Mesothelial cell of epicardium (in vitro differentiated cells): ENCODE data around the gene CROT. TPM values are rescaled to one million over a fixed set of nuclear protein-coding genes. Genes with fewer than 3 reads are reported as not detected.
"Not testable (repeated sequence)": the region's sequence is repeated elsewhere in the genome, so short reads cannot be mapped to it uniquely, and the experiment has no call there.

ENCODE experiments used
- DNase-seq, 2 experiments: peaks; one replicate each; pipeline ENCODE4 v3.0.0; 2021; ENCODE audit warnings: low spot score in 2 of 2; ENCODE audit not compliant: unreplicated experiment in 2 of 2
- H3K27ac Mint-ChIP-seq: 2 replicates; pipeline ENCODE4 v1.8.0; 2021; ENCODE audit warnings: mixed read lengths
- H3K27me3 Mint-ChIP-seq: 2 replicates; pipeline ENCODE4 v1.8.0; 2021; ENCODE audit warnings: low read depth, mixed read lengths
- H3K36me3 Mint-ChIP-seq: 2 replicates; pipeline ENCODE4 v1.8.0; 2021; ENCODE audit warnings: mixed read lengths
- H3K4me1 Mint-ChIP-seq: 2 replicates; pipeline ENCODE4 v1.8.0; 2021; ENCODE audit warnings: mixed read lengths
- H3K4me3 Mint-ChIP-seq: 2 replicates; pipeline ENCODE4 v1.8.0; 2021; ENCODE audit warnings: mild to moderate bottlenecking, moderate library complexity, mixed read lengths
- H3K9me3 Mint-ChIP-seq: 2 replicates; pipeline ENCODE4 v1.8.0; 2021; ENCODE audit warnings: mixed read lengths
- CTCF ChIP-seq: fragments of 200-600 bp; sonication (generic); IDR thresholded peaks from one replicate; pipeline ENCODE4 v1.5.0; 2021; ENCODE audit warnings: antibody characterized with exemption; ENCODE audit not compliant: unreplicated experiment
- total RNA-seq: library from RNA; stranded (reverse); gene quantifications from 3 replicates; pipeline ENCODE4 v1.2.1, GENCODE V29; 2021

CROT gene
- total RNA-seq, 1 donor from 2014 or later = 20.7 TPM

GRCh38 chr7:87316846-87317552 is 28.5 kb upstream of the CROT start:
- H3K27me3 Mint-ChIP-seq = no peaks in the 10 kb centered on the region
- no peak for TF ChIP-seq CTCF
- peaks cover 4% of the 10 kb centered on the region for H3K4me1 Mint-ChIP-seq
- no peak overlapping the region for H3K4me3 Mint-ChIP-seq
- H3K9me3 Mint-ChIP-seq = peaks cover 10% of the 10 kb centered on the region
- H3K27ac Mint-ChIP-seq = no peak overlapping the region
- peaks cover 11% of the 10 kb centered on the region for H3K36me3 Mint-ChIP-seq
- no peak for DNase-seq

GRCh38 chr7:87317691-87318245 is 27.7 kb upstream of the CROT start:
- DNase-seq = no peak
- Mint-ChIP-seq H3K4me1 (peaks cover 4% of the 10 kb centered on the region), H3K27me3 (no peaks in the 10 kb centered on the region), H3K9me3 (peaks cover 14% of the 10 kb centered on the region), H3K4me3 (no peak overlapping the region), H3K27ac (no peak overlapping the region), H3K36me3 (peaks cover 17% of the 10 kb centered on the region)
- no peak for TF ChIP-seq CTCF

DNA sequence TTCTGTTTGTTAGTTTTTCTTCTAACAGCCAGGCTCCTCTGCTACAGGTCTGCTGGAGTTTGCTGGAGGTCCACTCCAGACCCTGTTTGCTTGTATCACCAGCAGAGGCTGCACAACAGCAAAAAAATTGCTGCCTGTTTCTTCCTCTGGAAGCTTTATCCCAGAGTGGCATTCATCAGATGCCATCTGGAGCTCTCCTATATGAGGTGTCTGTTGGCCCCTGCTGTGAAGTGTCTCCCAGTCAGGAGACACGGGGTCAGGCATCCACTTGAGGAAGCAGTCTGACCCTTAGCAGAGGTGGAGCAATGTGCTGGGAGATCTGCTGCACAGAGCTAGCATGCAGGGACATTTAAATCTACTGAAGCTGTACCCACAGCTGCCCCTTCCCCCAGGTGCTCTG is 26.7 kb upstream of the CROT start:
- no peak for DNase-seq
- peaks cover 20% of the 10 kb centered on the region for H3K9me3 Mint-ChIP-seq
- no peaks in the 10 kb centered on the region for H3K27me3 Mint-ChIP-seq
- no peak for TF ChIP-seq CTCF
- no peak overlapping the region for H3K4me3 Mint-ChIP-seq
- no peak overlapping the region for H3K27ac Mint-ChIP-seq
- peaks cover 26% of the 10 kb centered on the region for H3K36me3 Mint-ChIP-seq
- peaks cover 4% of the 10 kb centered on the region for H3K4me1 Mint-ChIP-seq

DNA sequence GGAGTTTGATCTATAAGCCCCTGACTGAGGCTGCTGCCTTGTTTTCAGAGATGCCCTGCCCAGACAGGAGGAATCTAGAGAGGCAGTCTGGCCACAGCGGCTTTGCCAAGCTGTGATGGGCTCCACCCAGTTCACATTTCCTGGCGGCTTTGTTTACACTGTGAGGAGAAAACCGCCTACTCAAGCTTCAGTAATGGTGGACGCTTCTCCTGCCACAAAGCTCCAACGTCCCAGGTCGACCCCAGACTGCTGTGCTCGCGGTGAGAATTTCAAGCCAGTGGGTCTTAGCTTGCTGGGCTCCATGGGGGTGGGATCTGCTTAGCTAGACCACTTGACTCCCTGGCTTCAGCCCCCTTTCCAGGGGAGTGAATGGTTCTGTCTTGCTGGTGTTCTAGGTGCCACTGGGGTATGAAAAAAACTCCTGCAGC is 26.3 kb upstream of the CROT start:
- H3K36me3 Mint-ChIP-seq = peaks cover 30% of the 10 kb centered on the region
- H3K4me3 Mint-ChIP-seq, H3K4me1 Mint-ChIP-seq, DNase-seq, H3K27me3 Mint-ChIP-seq, H3K27ac Mint-ChIP-seq: not testable (repeated sequence)
- H3K9me3 Mint-ChIP-seq = peaks cover 20% of the 10 kb centered on the region

DNA sequence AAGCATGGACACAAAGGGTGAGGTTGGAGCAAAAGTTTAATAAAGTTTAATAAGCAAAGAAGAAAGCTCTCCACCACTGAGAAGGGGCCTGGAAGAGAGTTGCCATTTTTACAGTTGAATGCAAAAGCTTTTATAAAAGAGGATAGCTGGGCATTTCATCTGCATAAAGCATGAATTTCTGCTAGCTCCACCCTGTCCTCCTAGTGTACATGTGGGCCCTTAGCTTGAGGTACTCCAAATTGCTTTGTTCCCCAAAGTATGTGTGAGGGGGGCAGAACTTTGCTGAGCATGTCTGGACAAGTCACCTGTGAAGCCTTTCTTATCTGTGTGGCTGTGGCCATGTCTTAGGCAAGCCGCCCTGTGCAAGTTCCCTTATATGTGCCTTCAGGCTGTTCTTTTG is 22.6 kb upstream of the CROT start:
- TF ChIP-seq CTCF = no peak
- no peak for DNase-seq
- H3K27me3 Mint-ChIP-seq = no peaks in the 10 kb centered on the region
- H3K27ac Mint-ChIP-seq = no peak overlapping the region
- H3K4me3 Mint-ChIP-seq = no peak overlapping the region
- H3K9me3 Mint-ChIP-seq = peaks cover 47% of the 10 kb centered on the region
- peaks cover 62% of the 10 kb centered on the region for H3K36me3 Mint-ChIP-seq
- no peaks in the 10 kb centered on the region for H3K4me1 Mint-ChIP-seq

- no peaks in the 10 kb centered on the region for H3K27me3 Mint-ChIP-seq
- H3K4me1 Mint-ChIP-seq = no peaks in the 10 kb centered on the region
- peaks cover 90% of the 10 kb centered on the region for H3K36me3 Mint-ChIP-seq
- no peak for TF ChIP-seq CTCF
- H3K27ac Mint-ChIP-seq = no peak overlapping the region
- H3K4me3 Mint-ChIP-seq = no peak overlapping the region
- peaks cover 76% of the 10 kb centered on the region for H3K9me3 Mint-ChIP-seq
- no peak for DNase-seq
These were observed 19.7 kb upstream of the CROT start for GRCh38 chr7:87325576-87326370.
